ENCODE results near the gene CD8B2. TPM values are rescaled to one million over a fixed set of nuclear protein-coding genes. Genes with fewer than 3 reads are reported as not detected.

Gene CD8B2
- total and polyA plus RNA-seq, 4 donors = 0.13 TPM; not detected in 3

DNA sequence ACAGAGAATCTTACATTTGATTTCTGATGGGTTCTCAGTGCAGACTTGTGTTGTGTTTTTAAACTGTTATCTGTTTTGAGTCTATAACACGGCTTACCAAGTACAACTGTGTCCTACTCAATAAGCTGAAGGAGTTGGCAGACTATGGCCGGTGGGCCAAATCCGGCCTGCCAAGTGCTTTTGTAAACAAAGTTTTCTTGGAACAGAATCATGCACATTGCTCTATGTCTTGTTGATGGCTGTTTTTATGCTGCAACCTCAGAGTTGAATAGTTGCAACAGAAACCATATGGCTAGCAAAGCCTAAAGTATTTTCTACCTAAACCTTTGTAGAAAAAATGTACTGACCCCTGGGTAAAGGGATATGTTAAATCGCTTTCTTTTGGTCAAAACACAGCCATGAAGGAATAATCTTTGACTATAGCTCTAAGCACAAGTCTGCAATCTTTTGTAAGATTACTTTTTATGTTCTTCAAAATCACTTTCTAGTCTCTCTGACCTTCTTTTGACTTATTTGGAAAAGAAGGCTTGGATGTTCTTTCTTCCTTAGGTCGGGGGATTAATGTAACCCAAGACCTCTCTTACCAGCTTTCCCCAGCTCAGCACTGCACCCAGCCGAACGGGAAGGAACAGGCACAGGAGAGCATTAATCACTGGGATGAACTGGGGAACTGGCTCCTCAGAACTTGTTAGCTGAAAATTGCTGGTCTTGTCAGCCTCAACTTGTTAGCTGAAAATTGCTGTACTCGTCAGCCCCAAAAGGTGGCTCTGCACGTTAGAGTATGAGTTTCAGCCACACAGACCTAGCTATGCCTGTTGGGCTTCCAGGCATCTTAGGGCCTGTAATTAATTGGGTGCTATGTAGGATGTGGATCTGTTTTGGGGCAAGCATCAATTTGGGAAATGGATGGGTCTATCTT is 75.4 kb downstream of the CD8B2 start:
- no peak overlapping the region for H3K27ac ChIP-seq (ENCODE audit: low read depth in 1 of 2, low read length in 1 of 2)
- 52 to 64% methylated on average over 9 of the region's 9 CpGs for WGBS, 2 donors
- H3K27me3 ChIP-seq (ENCODE audit: control insufficient read depth in 3 of 3, insufficient read depth in 3 of 3, low read length in 2 of 3) = no peaks in the 10 kb centered on the region
- ATAC-seq (ENCODE audit: insufficient read depth, low FRiP score) (no peak), DNase-seq (peak; percentile 52 to 82 (median 80))
- peaks cover 0 to 32% (median 11%) of the 10 kb centered on the region in 5 donors for H3K4me1 ChIP-seq (ENCODE audit: control insufficient read depth in 5 of 5, insufficient read depth in 5 of 5, low read length in 5 of 5)
- H3K36me3 ChIP-seq (ENCODE audit: control insufficient read depth in 4 of 4, insufficient read depth in 4 of 4, low read length in 4 of 4) = no peaks in the 10 kb centered on the region
- H3K9ac ChIP-seq (ENCODE audit: insufficient read depth in 1 of 2, low read length in 2 of 2) = no peak overlapping the region
- TF ChIP-seq, protein P1, sequence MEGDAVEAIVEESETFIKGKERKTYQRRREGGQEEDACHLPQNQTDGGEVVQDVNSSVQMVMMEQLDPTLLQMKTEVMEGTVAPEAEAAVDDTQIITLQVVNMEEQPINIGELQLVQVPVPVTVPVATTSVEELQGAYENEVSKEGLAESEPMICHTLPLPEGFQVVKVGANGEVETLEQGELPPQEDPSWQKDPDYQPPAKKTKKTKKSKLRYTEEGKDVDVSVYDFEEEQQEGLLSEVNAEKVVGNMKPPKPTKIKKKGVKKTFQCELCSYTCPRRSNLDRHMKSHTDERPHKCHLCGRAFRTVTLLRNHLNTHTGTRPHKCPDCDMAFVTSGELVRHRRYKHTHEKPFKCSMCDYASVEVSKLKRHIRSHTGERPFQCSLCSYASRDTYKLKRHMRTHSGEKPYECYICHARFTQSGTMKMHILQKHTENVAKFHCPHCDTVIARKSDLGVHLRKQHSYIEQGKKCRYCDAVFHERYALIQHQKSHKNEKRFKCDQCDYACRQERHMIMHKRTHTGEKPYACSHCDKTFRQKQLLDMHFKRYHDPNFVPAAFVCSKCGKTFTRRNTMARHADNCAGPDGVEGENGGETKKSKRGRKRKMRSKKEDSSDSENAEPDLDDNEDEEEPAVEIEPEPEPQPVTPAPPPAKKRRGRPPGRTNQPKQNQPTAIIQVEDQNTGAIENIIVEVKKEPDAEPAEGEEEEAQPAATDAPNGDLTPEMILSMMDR (IDR thresholded peaks at IDR 0.05; ENCODE audit: control extremely low read depth, extremely low read depth) = no peak
- H3K4me3 ChIP-seq = no peak overlapping the region
- H3K9me3 ChIP-seq (ENCODE audit: control insufficient read depth in 4 of 4, insufficient read depth in 3 of 4, low read length in 3 of 4) = peaks cover 0 to 6% (median 0%) of the 10 kb centered on the region in 4 donors

DNA sequence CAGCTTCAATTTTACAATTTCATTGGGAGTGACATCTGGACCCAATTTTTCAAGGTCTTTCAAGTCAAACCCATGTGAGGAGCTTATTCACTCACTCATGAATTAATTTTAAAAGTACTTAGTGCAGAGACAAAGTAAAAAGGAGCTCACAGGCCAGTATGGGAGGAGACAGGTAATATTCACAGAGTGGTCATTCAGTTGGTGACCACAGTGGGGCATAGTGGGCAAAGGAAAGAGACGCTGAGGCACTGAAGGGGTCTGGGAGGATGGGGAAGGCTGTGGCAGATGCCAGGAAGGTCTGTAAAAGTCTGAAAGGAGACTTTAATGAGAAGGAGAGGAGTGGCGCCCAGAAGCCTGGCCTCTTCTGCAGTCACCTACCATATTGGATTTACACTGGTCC is 76.0 kb downstream of the CD8B2 start:
- H3K27ac ChIP-seq (ENCODE audit: low read depth in 1 of 2, low read length in 1 of 2) = no peak overlapping the region
- no peaks in the 10 kb centered on the region for H3K27me3 ChIP-seq (ENCODE audit: control insufficient read depth in 3 of 3, insufficient read depth in 3 of 3, low read length in 2 of 3)
- peaks cover 0 to 32% (median 11%) of the 10 kb centered on the region in 5 donors for H3K4me1 ChIP-seq (ENCODE audit: control insufficient read depth in 5 of 5, insufficient read depth in 5 of 5, low read length in 5 of 5)
- no peak for ATAC-seq (ENCODE audit: insufficient read depth, low FRiP score)
- no peak overlapping the region for H3K4me3 ChIP-seq
- peaks cover 0 to 6% (median 0%) of the 10 kb centered on the region in 4 donors for H3K9me3 ChIP-seq (ENCODE audit: control insufficient read depth in 4 of 4, insufficient read depth in 3 of 4, low read length in 3 of 4)
- no peaks in the 10 kb centered on the region for H3K36me3 ChIP-seq (ENCODE audit: control insufficient read depth in 4 of 4, insufficient read depth in 4 of 4, low read length in 4 of 4)
- H3K9ac ChIP-seq (ENCODE audit: insufficient read depth in 1 of 2, low read length in 2 of 2) = no peak overlapping the region
- 92 to 96% methylated on average over 2 of the region's 2 CpGs for WGBS, 2 donors
- no peak for DNase-seq
- TF ChIP-seq, protein P1 (IDR thresholded peaks at IDR 0.05; ENCODE audit: control extremely low read depth, extremely low read depth) = no peak

DNA sequence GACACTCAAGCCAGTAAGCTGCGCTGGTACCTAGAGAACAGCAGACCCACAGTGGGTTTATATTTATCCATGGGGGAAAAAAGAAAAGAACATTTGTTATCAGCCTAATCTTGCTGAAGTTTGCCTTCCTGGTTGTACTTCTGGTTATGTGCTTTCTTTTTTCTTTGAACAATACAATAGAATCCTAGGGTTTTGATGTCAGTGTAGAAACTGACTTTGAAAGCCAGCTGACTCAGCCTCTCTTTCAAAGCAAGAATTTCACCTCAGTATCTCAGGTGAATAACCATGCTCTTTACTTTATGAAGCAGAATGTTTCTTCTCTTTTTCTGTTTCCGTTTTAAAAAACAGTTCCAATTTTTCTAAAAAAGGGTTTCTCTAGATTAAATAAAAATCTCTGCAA is 78.4 kb downstream of the CD8B2 start:
- no peak overlapping the region for H3K27ac ChIP-seq (ENCODE audit: low read depth in 1 of 2, low read length in 1 of 2)
- TF ChIP-seq, protein P1 (IDR thresholded peaks at IDR 0.05; ENCODE audit: control extremely low read depth, extremely low read depth) = no peak
- H3K9me3 ChIP-seq (ENCODE audit: control insufficient read depth in 4 of 4, insufficient read depth in 3 of 4, low read length in 3 of 4) = peaks cover 0 to 5% (median 0%) of the 10 kb centered on the region in 4 donors
- WGBS, 2 donors = 67 to 68% methylated on average over 2 of the region's 2 CpGs
- DNase-seq = no peak
- H3K27me3 ChIP-seq (ENCODE audit: control insufficient read depth in 3 of 3, insufficient read depth in 3 of 3, low read length in 2 of 3) = no peaks in the 10 kb centered on the region
- no peak overlapping the region for H3K4me3 ChIP-seq
- ATAC-seq (ENCODE audit: insufficient read depth, low FRiP score) = no peak
- peaks cover 0 to 32% (median 11%) of the 10 kb centered on the region in 5 donors for H3K4me1 ChIP-seq (ENCODE audit: control insufficient read depth in 5 of 5, insufficient read depth in 5 of 5, low read length in 5 of 5)
- H3K9ac ChIP-seq (ENCODE audit: insufficient read depth in 1 of 2, low read length in 2 of 2) = no peak overlapping the region
- H3K36me3 ChIP-seq (ENCODE audit: control insufficient read depth in 4 of 4, insufficient read depth in 4 of 4, low read length in 4 of 4) = no peaks in the 10 kb centered on the region
